ENCODE data around the gene YAP1. TPM values are rescaled to one million over a fixed set of nuclear protein-coding genes. Genes with fewer than 3 reads are reported as not detected.

YAP1 gene
- total and polyA plus RNA-seq, 2 of the 4 experiments (the other 2 are of a cell fraction) = 121 to 251 TPM

DNA sequence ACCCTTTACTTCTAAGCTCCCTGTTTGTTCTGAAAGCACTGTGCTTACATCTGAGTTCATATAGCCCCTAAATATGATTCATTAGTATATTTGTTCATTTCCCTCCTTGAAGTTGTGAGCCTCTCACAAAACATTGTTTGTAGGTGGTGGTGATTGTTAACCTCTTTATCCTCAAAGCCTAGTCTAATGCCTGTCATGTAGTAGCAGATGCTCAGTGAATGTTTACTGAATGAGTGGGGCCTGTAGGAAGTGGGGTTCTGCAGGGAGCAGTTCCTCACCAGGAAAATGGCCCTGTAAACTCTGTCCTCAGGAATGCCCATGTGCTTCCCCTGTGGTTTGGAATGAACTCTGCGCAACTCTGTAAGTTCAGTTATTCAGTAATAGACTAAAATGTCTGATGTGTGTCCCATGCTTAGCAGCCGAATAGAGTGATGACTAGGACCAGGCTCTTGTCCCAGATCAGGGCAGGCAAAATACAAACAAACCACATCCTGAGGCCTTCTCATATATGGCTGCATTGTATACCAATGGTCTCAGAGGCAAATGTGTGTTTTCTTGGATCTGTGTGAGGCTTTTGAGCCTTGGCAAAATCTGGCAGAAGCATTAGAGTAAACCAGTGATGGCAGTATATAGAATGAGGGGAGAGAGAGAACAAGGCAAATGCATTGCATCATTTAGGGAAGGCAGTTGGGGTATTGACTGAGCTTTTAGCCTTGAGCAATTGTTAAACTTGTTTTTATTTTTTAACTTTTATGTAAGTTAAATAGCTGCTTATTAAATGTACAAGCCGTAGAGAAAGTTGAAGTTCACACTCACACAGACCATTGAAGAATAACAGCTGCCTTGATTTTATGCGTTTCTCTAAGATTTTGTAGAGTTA, 115.7 kb downstream of the YAP1 start (continued):
- TF ChIP-seq, protein P1, sequence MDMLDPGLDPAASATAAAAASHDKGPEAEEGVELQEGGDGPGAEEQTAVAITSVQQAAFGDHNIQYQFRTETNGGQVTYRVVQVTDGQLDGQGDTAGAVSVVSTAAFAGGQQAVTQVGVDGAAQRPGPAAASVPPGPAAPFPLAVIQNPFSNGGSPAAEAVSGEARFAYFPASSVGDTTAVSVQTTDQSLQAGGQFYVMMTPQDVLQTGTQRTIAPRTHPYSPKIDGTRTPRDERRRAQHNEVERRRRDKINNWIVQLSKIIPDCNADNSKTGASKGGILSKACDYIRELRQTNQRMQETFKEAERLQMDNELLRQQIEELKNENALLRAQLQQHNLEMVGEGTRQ (IDR thresholded peaks at IDR 0.05; ENCODE audit: low read depth, low read length) = peak; percentile 38; the same call in 1 of the 2 replicates
